Measurements from ENCODE around the gene NPC1.

Gene NPC1

DNA sequence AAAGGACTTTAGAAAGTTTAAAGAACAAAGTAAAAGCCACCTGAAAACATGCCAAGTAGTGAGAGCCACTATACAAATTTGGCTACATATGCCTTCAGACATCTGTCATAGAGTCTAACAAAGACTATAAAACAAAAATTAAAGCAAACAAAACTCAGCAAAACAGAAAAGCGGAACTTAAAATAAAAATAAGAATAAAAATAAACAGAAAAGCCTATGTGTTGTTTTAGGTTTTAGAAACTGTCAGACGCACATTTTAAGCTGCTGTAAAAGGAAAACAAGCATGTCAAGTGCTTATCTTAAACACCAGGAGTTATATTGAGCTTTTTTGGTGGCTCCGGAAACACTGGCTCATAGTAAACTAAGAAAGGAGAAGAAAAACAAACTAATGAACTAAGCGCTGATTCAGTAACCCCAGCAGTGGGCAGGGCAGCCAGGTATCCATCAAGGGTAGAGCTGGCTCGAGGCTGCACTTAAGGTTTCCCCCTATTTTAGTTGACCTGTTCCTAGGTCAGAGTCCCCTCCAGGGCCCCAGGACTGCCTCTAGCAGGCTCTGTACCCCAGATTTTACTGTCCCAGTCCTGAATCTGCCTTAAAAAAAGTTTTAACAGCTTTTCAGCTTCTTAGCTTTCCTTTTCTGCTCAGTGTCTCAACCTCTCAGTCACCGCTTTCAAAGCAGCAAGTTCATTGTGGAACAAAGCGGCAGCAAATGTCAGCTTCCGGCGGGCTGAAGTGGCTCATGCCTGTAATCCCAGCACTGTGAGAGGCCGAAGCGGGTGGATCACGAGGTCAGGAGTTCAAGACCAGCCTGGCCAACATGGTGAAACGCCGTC lies 98.4 kb downstream of the NPC1 start:
- DNase-seq (ENCODE audit: low read depth in 3 of 3) = peak in 2 of 3 experiments; percentile 9 to 42

DNA sequence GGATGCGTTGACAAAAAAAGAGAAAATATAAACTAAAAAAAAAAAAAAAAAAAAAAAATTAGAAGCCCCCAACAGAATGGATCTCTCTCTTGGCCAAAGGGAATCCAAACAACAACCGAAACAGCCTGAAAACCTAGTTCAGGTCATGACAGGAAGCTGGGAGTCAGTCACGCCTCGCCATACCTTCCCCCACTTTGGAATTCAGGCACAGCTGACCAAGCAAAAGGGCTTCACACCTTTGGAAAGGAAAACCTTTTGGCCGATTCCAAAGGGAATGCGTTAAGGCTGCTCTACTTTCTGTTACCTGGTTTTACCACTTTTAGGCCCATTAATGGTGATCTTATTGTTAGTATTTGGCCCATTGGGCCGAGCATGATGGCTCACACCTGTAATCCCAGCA lies 100.9 kb downstream of the NPC1 start:
- DNase-seq (ENCODE audit: low read depth in 3 of 3) = no peak

DNA sequence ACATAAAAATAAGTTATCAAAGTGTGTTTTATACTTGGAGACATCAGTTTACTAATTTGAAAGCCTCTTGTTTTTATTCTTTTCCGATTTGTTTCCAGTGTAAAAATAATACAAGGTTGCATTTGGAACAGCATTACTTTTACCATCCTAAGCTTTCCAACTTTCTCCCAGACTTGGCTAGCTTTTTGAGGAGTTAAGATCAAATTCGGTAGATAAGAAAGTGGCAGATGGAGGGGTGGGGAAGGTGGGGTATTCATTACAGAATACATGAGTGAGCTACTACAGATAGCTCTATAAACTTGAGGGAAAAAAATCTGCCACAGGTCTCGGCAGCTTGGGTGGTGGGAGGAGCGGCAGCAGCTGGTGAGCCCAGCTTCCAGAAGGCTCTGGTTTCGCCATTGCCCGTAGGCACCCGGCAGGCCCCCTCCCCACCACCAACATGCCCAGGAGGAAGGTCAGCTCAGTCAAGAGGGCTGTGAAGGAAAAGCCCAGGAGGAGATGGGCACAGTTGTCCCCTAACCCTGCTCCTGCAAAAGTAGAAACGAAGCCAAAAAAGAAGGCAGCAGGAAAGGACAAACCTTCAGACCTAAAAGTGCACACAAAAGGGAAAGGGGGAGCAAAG lies 101.6 kb downstream of the NPC1 start:
- DNase-seq (ENCODE audit: low read depth in 3 of 3) = no peak

Data from stimulated activated CD4-positive, alpha-beta T cell treated with anti-CD3 and anti-CD28 coated beads, TNF-alpha, amount 100 ng/mL, for 24 hours (primary cell).